Activated T-cell treated with anti-CD3 and anti-CD28 coated beads for 1 hour (primary cell): ENCODE data around the gene ZDHHC18.
"Not testable (repeated sequence)": the region's sequence is repeated elsewhere in the genome, so short reads cannot be mapped to it uniquely, and the experiment has no call there.

Experiments
- DNase-seq: peaks from one replicate; pipeline ENCODE4 v3.0.0-alpha.2; 2020; ENCODE audit warnings: low read depth

The ZDHHC18 gene

GRCh38 chr1:26832249-26832960 lies 5.9 kb downstream of the ZDHHC18 start:
- no peak for DNase-seq

- DNase-seq: peak; percentile 77
Measured at GRCh38 chr1:26833432-26834405, 7.2 kb downstream of the ZDHHC18 start.

GRCh38 chr1:26837665-26838064 lies 11.2 kb downstream of the ZDHHC18 start:
- DNase-seq: not testable (repeated sequence)

- no peak for DNase-seq
Measured at GRCh38 chr1:26838474-26839338, 12.2 kb downstream of the ZDHHC18 start.

GRCh38 chr1:26839339-26839722 lies 12.8 kb downstream of the ZDHHC18 start:
- no peak for DNase-seq

GRCh38 chr1:26839779-26840178 lies 13.3 kb downstream of the ZDHHC18 start:
- no peak for DNase-seq

GRCh38 chr1:26844424-26845196 lies 18.1 kb downstream of the ZDHHC18 start:
- DNase-seq: no peak

- DNase-seq: not testable (repeated sequence)
Measured at GRCh38 chr1:26847826-26848225, 21.3 kb downstream of the ZDHHC18 start.

GRCh38 chr1:26848499-26848898 lies 22.0 kb downstream of the ZDHHC18 start:
- DNase-seq: no peak

- no peak for DNase-seq
Measured at GRCh38 chr1:26848941-26849774, 22.7 kb downstream of the ZDHHC18 start.

GRCh38 chr1:26851106-26851684 lies 24.7 kb downstream of the ZDHHC18 start:
- DNase-seq: no peak

- DNase-seq: no peak
Measured at GRCh38 chr1:26852701-26853100, 26.2 kb downstream of the ZDHHC18 start.

GRCh38 chr1:26853156-26853555 lies 26.7 kb downstream of the ZDHHC18 start:
- peak; percentile 87 for DNase-seq

GRCh38 chr1:26853600-26853999 lies 27.1 kb downstream of the ZDHHC18 start:
- no peak for DNase-seq

- DNase-seq: no peak
Measured at GRCh38 chr1:26854906-26855305, 28.4 kb downstream of the ZDHHC18 start.

- DNase-seq: no peak
Measured at GRCh38 chr1:26855636-26856035, 29.1 kb downstream of the ZDHHC18 start.

GRCh38 chr1:26856181-26856580 lies 29.7 kb downstream of the ZDHHC18 start:
- DNase-seq: no peak

- DNase-seq: no peak
Measured at GRCh38 chr1:26856604-26857469, 30.3 kb downstream of the ZDHHC18 start.

GRCh38 chr1:26857473-26858060 lies 31.1 kb downstream of the ZDHHC18 start:
- no peak for DNase-seq
